Activated CD4-positive, CD25-positive, alpha-beta regulatory T cell treated with anti-CD3 and anti-CD28 coated beads, Interleukin-2, amount 50 U/mL, for 72 hours (primary cell): Measurements from ENCODE around the gene HAPSTR1.
"Not testable (repeated sequence)": the region's sequence is repeated elsewhere in the genome, so short reads cannot be mapped to it uniquely, and the experiment has no call there.

ENCODE experiments used
- DNase-seq: peaks from one replicate; pipeline ENCODE4 v3.0.0; 2021

Gene HAPSTR1, protein sequence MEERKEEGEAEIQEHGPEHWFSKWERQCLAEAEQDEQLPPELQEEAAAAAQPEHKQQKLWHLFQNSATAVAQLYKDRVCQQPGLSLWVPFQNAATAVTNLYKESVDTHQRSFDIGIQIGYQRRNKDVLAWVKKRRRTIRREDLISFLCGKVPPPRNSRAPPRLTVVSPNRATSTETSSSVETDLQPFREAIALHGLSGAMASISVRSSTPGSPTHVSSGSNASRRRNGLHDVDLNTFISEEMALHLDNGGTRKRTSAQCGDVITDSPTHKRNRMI

DNA sequence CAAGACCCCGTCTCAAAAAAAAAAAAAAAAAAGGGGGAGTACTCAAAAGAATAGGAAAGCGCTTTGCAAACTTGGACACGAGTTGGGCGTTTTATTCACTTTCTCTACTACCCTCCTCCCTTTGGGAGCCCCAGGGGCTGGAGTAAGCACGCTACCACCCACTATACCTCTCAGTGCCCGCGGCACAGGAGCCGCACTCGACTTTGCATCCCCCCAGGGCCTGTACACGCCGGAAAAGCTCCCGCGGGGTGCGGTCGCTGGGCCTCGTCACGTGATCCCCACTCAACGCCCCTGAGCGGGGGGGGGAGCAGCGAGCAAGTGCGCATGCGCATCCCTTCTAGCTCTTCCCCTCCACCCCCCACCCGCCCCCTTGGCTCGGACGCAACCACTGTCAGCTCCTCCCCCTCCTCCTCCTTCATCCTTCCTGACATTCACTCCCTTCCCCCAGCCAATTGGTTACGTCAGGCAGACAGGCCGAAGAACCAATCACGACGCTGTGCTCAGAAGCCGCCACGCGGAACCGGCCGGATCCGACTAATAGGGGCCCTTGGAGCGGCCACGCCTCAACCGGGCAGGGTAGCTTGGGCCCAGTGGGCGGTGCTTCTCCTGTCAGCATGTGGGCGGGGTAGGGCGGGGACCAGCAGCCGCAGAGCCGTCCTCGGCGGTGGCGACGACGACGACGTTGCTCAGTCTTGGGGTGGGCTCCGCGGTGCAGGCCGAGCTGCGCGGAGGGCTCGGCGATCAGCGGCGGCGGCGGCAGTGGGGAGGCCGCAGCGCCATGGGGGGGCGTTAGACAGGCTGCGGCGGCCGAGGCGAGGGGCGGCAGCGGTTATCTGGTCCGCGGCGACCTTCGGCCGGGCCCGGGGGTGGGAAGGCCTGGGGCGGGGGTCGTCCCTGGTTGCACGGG is at the start of gene HAPSTR1:
Gene HAPSTR1, plus strand, starts transcription at position 685 of the 907 bp plus-strand sequence. CDS start 401 bp downstream, outside the sequence.
- DNase-seq, result peak; percentile 98

DNA sequence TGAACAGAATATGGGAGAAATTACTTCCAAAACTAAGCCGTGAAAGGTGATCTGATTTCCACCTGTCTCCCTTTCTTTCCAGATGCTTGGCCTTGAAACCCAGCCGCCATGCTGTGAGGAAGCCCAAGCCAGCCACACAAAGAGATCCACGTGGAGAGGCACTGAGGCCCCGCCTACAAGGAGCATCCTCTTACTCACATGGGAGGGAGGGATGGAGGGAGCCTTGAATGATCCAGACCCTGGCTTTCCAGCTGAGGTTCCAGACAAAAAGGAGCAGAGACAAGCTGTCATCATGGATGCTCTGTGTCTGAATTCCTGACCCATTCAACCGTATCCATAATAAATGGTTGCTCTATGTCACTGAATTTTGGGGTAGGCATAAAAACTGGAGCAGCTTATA is 48.9 kb upstream of the HAPSTR1 start:
- DNase-seq, result no peak

DNA sequence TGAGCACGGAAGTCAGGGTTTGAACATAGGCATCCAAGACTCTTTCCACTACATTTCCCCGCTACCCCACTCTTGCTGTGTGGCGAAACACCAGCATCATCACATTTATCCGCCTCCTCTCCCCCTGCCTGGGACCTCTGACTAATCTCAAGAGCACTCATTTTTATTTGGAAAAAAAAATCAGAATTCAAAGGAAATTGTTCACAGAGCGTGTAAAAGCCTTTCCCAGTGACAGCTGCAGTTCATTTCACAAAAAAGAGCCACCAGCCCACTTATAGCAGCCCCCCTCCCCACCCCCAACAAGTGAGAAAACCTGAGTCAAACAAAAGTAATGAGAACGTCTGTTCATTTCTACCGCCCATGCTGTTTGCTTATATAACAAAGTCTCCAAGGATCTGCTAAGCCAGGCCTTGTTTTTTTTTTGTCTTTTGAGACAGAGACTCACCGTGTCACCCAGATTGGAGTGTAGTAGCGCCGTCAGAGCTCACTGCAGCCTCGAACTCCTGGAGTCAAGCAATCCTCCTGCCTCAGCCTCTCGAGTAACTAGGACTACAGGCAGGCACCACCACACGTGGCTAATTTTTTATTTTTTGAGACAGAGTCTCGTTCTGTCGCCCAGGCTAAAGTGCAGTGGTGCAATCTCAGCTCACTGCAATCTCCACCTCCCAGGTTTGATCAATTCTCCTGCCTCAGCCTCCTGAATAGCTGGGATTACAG is 48.3 kb upstream of the HAPSTR1 start:
- DNase-seq, result no peak

DNA sequence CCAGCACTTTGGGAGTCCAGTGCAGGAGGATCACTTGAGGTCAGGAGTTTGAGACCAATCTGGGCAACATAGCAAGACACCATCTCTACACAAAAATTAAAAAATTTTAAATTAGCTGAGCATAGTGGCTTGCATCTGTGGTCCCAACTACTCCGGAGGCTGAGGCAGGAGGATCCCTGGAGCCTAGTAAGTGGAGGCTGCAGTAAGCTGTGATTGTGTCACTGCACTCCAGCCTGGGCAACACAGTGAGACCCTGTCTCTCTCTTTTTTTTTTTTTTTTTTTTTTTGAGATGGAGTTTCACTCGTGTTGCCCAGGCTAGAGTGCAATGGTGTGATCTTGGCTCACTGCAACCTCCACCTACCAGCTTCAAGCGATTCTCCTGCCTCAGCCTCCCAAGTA is 45.9 kb upstream of the HAPSTR1 start:
- DNase-seq, result not testable (repeated sequence)

DNA sequence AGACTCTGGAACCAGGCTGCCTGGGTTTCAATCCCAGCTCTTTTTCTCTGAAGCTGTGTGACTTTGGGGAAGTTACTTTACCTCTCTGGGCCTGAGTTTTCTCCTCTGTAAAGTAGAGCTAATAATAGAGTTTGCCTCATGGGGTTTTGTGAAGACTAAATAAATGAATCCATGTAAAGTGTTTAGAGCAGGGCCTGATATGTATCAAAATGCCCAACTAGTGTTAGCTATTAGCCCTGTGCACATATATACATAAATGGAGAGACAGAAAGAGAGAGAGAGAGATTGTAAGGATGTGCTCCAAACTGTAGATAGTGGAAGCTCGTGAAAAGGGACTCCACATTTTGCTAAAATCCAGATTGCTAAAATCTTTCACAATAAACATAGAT is 44.8 kb upstream of the HAPSTR1 start:
- no peak for DNase-seq

DNA sequence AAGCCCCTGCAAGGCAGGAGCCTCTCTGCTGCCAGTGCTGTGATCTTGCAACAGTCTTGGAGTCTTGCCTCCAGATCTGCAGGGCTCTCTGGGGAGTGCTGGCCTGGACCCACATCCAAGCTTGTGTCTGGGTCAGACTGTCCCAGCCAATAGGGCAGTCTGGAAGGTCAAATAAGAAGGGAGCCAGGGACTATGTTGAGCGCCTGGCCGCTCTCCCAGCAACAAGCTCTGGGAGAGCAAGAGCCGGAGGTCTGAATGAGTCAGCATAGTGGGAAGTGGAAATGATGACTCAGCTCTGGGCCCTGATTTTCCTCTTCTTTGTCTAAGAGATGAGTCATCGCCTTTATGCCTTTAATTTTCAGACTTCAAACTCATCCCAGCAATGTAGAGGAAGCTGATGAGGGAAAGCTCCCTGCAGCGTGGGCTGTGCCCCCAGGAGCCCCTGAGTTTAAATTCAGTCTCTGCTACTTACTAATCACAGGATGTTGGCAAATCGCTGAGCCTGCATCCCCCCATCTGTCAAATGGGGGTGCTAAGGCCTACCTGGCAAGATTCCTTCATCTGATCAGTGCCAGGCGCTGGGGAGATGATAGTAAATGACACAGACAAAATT is 43.6 kb upstream of the HAPSTR1 start:
- peak; percentile 34 for DNase-seq

DNA sequence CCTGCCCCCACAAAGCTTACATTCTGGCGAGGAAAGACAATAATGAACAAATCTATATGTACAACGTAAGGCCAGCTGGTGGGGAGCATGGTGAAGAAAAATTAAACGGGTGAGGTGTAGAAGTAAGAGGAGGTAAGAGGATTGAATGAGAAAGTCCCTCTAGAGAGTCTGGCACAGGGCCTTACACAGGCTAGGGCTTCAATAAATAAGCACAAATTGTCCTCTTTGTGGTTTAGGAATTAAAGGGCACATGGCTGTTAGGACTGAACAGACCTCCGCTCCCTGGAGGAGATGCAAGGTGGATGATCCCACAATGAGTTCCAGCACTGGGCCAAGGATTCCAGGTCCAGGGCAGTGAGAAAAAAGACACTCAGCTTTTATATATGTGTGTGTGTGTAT is 43.1 kb upstream of the HAPSTR1 start:
- no peak for DNase-seq

DNA sequence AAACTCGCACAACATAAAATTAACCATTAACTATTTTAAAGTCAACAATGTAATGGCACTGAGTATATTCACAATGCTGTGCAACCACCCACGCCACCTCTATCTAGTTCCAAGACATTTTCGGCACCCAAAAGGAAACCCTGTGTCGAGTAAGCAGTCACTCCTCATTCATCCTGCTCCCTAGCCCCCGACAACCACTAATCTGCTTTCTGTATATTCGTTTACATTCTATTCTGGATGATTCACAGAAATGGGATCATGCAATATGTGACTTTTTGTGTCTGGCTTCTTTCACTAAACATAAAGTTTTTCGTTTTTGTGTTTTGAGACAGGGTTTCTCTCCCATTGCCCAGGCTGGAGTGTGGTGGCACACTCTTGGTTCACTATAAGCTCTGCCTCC is 42.2 kb upstream of the HAPSTR1 start:
- no peak for DNase-seq

DNA sequence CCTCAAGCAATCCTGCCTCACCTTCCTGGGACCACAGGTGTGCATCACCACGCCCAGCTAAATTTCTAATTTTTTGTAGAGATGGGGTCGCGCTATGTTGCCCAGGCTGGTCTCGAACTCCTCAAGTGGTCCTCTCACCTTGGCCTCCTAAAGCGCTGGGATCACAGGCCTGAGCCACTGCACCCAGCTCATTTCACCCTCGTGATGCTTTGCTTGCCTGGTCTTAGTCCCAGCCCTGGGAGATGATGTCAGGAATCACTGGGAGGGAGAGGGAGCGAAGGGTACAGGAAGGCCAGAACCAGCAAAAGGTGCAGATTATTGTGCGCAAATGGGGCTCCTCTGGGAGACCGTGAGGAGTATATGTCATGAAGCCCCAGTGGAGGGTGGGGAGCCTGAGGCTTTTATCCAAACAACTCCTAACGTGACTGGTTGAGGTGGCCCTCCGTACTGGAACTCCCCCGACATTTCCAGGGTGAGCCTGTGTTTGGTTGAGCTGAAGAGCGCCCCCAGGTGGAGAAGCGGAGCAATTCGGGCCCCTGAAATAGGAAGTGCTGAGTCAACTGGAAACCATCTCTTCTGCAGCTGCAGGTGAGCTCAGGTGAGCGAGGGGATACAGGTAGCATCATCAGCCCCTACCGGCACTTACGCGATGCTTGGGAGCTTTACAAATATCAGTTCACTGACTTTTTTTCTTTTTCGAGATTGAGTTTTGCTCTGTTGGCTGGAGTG is 41.2 kb upstream of the HAPSTR1 start:
- peak; percentile 33 for DNase-seq

DNA sequence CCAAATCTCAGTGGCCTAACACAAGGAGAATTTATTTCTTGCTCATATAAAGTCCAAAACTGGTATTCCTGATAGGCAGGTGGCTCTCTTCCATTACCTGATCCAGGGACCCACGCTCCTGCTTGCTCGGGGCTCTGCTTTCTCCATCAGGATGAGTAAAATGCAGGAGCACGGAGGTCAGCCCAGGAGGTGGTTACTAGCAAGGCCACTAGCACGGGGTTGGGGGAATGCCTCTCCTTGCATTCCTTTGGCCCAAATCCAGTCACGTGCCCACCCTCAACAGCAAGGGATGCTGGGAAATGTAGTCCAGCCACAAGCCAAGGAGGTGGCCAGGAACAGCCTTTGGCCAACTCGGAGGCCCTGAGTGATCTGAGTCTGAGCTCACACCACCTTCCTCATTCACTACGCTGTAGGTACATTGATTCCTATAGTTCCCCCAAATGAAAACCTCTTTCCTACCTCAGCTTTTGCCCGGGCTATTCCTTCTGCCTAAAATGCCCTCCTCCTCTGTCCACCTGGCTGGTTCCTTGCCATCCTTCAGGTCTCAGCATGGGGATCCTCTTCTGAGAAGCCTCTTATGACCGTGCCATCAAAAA is 38.3 kb upstream of the HAPSTR1 start:
- no peak for DNase-seq

DNA sequence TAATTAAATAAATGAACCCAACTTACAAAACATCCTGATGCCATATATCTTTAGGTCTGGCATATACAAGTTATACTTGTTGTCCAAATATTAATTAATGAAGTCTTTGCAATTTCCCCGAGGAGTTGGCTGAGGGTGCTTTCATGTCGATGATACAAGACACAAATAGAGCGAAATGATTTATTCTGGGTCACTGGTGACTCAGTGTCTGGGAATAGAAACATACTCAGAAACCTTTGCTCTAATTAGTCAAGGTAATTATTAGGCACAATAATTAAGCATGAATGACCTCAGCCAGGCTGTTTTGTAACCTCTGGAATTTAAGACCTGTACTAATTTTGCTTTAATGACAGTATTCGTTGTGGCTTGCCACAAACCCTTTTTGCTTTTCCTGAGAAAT is 37.0 kb upstream of the HAPSTR1 start:
- DNase-seq, result no peak

DNA sequence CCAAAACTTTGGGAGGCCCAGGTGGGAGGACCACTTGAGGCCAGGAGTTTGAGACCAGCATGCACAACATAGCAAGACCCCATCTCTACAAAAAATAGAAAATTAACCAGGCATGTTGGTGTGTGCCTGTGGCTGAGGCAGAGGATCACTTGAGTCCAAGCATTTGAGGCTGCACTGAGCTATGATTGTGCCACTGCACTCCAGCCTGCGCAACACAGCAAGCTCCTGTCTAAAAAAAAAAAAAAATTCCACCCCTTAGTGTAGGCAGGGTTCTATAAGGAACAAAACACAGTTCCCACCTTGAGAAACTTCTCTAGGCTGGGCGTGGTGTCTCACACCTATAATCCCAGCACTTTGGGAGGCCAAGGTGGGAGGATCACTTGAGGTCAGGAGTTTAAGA is 36.3 kb upstream of the HAPSTR1 start:
- no peak for DNase-seq

DNA sequence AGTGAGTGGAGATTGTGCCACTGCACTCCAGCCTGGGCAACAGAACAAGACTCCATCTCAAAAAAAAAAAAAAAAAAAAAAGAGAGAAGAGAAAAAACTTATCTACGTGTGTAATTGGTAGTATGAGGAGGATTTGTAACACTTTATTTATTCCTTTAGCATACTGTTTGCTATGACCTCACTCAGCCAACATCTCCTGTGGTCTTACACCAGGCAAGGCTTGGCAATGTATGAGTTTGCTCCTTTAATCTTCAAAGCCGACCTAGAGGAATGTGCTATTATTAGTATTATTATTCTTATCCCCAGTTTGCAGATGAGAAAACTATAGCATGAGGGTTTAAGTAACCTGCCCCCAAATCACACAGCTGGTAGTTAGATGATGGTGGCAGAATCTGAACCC is 35.8 kb upstream of the HAPSTR1 start:
- no peak for DNase-seq

DNA sequence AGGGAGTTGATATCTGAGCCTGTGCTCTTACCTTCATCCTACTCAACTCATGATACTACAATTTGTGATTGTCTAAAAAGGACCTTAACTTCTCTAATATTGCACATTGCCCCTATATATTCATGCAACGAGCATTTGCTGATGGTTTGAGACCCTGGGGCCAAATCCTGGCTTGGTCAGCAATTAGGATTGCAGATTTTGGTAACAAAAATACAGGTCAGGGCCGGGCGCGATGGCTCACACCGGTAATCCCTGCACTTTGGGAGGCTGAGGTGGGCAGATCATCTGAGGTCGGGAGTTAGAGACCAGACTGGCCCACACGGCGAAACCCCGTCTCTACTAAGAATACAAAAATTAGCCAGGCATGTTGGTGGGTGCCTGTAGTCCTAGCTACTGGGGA is 35.4 kb upstream of the HAPSTR1 start:
- DNase-seq, result no peak

DNA sequence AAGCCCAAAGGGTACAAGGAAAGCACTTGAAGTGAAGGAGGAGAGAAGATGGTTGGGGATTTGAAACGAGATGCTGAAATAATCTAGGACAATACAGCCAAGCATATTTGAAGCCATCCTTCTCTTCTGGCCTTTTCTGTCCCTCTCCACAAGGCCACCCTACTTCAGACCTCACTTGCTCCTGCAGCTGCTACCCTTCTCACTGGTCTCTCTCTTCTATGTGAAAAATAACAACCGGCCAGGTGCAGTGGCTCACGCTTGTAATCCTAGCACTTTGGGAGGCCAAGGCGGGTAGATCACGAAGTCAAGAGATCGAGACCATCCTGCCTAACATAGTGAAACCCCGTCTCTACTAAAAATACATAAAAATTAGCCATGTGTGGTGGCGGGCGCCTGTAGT is 33.2 kb upstream of the HAPSTR1 start:
- no peak for DNase-seq

DNA sequence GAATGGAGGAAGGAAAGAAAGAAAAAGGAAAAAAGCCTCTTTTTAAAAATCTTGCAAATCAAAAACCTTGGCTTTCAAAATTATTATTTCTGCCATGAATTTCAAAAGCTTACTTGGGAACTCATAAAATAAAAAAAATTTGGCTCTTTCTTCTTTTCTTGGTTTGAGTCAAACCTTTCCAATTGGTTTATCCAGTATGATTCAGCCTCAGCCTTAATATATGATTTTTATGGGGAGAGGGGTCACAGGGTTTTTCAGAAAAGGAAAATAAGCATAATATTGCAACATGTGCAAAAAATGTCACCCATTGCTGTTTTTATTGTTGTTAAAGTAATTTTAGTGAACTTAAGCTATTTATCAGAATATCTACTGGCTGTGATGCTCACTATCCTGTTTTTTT is 31.2 kb upstream of the HAPSTR1 start:
- DNase-seq, result no peak

DNA sequence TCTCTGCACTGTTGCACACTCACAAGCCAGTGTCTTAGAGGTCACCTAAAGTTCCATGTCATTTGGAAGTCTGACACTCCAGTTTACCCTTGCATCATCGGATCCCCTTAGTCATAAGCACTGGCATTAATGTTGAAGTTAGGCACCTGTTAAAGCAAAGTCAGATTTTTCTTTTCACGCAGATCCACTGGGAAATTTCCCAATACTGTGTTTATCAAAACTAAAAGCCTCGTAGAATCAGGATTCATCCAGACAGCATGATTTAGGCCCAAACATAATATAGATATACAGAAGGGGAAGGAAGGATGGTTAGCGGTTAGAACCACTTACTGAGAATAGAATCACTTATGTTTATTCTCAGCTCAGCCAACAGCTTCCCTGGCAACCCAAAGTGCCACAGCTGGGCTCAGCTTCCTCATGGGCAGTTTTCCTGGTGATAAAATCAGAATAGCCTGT is 30.1 kb upstream of the HAPSTR1 start:
- no peak for DNase-seq

DNA sequence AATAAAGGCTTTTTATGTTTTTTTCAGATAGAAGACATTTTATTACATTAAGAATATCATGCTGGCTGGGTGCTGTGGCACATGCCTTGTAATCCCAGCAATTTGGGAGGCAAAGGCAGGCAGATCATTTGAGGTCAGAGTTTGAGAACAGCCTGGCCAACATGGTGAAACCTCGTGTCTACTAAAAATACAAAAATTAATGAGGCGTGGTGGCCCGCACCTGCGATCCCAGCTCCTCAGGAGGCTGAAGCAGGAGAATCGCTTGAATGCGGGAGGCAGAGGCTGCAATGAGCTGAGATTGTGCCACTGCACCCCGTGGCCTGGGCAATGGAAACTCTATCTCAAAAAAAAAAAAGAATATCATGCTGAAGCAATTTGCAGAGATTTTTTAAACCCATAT is 29.1 kb upstream of the HAPSTR1 start:
- no peak for DNase-seq

DNA sequence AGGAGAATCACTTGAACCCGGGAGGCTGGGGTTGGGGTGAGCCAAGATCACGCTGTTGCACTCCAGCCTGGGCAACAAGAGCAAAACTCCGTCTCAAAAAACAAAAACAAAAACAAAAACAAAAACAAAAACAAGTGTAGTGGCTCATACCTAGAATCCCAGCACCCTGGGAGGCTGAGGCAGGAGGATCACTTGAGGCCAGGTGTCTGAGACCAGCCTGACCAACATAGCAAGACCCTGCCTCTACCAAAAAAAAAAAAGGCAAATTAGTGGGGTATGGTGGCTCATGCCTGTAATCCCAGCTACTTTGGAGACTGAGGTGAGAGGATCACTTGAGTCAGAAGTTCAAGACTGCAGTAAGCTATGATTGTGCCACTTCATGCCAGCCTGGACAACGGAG is 26.4 kb upstream of the HAPSTR1 start:
- no peak for DNase-seq

DNA sequence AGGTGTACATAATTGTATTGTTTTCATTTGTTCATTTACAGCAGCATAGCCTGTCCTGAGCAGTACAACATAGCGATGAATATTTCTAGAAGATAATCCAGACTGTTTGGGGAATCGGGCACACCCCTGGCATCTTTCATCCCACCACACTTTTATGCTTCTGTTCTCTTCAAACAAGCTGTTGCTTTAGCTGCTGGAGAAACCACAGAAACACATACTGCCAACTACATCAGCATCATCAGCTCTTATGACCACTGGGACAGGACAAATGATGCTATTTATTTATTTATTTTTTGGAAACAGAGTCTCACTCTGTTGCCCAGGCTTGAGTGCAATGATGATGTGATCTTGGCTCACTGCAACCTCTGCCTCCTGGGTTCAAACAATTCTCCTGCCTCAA is 22.6 kb upstream of the HAPSTR1 start:
- DNase-seq, result no peak

DNA sequence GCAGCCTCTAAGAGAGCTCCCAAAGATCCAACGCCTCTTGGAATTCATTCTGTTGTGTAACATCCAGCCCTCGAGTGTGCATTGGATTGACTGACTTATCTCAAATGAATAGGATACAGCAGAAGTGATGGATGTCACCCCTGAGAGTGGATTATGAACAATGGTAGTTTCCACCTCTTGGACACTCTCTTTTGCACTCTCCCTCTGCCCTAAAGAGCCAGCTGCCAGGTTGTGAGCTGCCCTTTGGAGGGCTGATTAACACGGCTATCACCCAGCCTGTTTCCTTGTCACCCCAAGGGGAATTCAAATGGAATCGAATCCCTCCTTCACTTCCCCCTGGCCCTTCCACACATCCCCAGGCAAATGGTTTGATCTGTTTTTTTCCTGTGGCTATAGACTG is 21.2 kb upstream of the HAPSTR1 start:
- DNase-seq, result no peak

DNA sequence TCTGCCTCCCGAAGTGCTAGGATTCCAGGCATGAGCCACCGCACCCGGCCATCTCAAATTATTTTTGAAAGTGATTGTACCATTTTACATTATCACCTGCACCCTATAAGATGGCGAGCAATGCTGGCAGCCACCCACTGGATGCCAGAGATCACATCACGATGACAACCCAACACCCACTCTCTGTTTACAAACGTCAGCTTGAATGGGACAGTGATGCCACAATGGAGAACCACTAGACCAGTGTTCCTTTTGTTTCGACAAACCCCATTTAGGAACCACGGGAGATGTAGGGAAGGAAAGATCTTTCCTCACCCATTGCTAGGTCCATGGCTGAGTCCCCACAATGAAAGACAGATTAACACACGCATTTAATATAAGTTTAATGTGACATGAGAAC is 20.1 kb upstream of the HAPSTR1 start:
- DNase-seq, result no peak
